Measurements from ENCODE around the gene GPRC5B.

DNA sequence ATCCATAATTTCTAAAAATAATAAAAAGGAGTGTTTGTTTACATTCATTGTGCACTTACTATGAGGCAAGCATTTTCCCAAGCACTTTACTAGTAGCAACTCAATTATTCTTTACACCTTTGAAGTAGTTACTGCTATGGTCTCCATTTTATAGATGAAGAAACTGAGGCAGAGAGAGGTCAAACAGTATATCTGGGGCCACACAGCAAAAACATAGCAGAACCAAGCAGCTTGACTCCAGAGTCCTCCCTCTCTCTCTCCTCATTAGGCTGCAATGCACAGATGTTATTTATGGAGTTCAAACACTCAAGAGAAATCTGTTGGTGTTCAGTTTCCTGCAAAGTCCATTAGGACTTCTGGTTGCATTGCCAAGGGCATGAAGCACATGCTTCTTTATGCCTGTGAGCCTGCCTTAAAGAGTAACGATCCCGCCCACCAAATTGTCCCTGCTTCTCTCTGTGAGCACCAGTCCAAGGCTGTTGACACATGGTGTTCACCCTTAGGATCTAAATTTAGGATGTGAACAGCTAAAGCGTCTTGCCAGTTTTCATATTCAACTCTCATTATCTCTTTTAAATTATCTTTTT is 44.0 kb downstream of the GPRC5B start:
- TF ChIP-seq POLR2AphosphoS5 (IDR thresholded peaks at IDR 0.05; ENCODE audit: borderline replicate concordance, low read depth, low read length): no peak
- TF ChIP-seq EZH2 (IDR thresholded peaks at IDR 0.05): no peak

Measured in SK-N-MC (cell line).